Esophagus mucosa (tissue), 1 donor: ENCODE measurements around the gene PSG4. TPM values are rescaled to one million over a fixed set of nuclear protein-coding genes. Genes with fewer than 3 reads are reported as not detected.
"Not testable (repeated sequence)": the region's sequence is repeated elsewhere in the genome, so short reads cannot be mapped to it uniquely, and the experiment has no call there.

Experiments
- ATAC-seq: fragments of 200-7000 bp; cut with Tn5 transposase; one replicate; pipeline ENCODE4 v1.9.1; 2020
- total RNA-seq: library from RNA; stranded (reverse); gene quantifications from one replicate; pipeline ENCODE4 v1.2.4, GENCODE V29; 2023
- donor health status: DM: yes; HTN: yes; CAD: no.

Gene PSG4
- total RNA-seq, 1 donor from 2014 or later, result 0.48 TPM

DNA sequence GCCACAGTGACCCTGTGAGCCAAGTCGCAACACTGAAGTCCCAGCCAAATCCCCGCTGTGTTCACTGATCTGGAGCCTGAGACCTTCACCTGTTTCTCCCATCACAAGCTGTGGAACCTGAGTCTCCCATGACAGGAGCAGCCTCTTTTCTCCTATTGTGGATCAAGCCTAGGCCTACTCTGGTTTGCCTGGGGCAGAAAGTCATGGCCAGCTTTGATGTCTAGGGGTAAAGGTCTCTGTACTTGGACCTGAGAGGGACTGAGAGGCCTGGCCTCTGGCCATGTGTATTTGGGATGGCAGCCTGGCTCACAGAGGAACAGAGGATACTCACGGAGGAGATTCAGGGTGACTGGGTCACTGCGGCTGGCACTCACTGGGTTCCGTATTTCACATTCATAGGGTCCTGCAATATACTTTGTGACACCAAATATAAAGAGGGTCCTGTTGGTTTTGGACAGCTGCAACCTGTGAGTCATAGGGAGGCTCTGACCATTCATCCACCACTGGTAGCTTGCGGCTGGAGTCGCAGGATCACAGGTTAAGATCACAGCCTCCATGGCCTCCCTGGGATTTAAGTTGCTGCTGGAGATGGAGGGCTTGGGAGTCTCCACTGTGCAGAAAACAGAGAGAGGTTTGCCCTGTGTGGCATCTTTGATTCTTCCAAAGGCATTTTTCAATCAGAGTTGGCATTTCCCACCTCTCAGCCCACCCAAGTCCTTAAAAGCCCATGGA, 7.6 kb downstream of the PSG4 start:
- not testable (repeated sequence) for ATAC-seq

DNA sequence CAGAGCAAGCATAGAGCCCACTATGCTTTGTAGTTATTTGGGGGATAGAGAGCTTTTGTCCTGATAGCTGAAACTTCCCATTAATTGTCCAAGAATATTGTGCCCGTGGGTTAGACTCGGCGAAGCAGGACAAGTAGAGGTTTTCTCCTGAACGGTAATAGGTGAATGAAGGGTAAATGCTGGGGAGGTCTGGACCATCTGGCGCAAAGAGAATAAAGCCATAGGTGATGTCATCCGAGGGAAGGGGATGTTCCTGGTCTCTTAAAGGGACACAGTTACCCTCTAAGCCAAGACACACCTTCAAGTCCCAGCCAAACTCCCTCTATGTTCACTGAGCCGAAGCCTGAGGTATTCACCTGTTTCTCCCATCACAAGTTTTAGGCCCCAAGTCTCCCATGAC, 11.0 kb downstream of the PSG4 start:
- not testable (repeated sequence) for ATAC-seq

- not testable (repeated sequence) for ATAC-seq
Observed at GRCh38 chr19:43192381-43193155, 12.9 kb downstream of the PSG4 start.

GRCh38 chr19:43188092-43188491, 17.3 kb downstream of the PSG4 start:
- not testable (repeated sequence) for ATAC-seq

GRCh38 chr19:43186311-43186935, 19.0 kb downstream of the PSG4 start, which contains the start of gene PSG5:
PSG5 (minus strand) TSS chr19:43186536; CDS start chr19:43186405, 131 bp downstream.
- ATAC-seq, result not testable (repeated sequence)

GRCh38 chr19:43181869-43182771, 23.3 kb downstream of the PSG4 start:
- not testable (repeated sequence) for ATAC-seq

- not testable (repeated sequence) for ATAC-seq
Observed at GRCh38 chr19:43179569-43180147, 25.8 kb downstream of the PSG4 start.

- not testable (repeated sequence) for ATAC-seq
Observed at GRCh38 chr19:43178577-43178976, 26.9 kb downstream of the PSG4 start.

DNA sequence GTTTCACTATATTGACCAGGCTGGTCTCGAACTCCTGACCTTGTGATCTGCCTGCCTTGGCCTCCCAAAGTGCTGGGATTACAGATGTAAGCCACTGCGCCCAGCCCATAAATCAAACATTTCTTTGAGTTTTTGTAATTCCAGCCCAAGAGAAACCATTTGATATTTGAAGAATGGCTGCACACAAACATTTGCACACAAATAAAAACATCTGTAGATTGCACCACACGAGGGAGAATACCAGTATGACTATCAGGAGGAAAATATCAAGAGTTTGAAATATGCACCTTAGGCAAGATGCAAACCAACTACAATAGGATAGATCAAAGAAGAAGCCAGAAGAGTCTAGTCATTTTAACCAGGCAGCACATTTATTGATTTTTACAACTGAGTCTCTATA, 39.5 kb downstream of the PSG4 start:
- not testable (repeated sequence) for ATAC-seq

- ATAC-seq, result not testable (repeated sequence)
Observed at GRCh38 chr19:43163135-43163534, 42.3 kb downstream of the PSG4 start.

- not testable (repeated sequence) for ATAC-seq
Observed at GRCh38 chr19:43162261-43162660, 43.2 kb downstream of the PSG4 start.

- ATAC-seq, result peak; percentile 77
Observed at GRCh38 chr19:43152214-43152613, 53.2 kb downstream of the PSG4 start.

GRCh38 chr19:43149788-43150187, 55.6 kb downstream of the PSG4 start:
- peak; percentile 90 for ATAC-seq

GRCh38 chr19:43148233-43148632, 57.2 kb downstream of the PSG4 start:
- peak; percentile 77 for ATAC-seq

Other genes starting within 250 kb of the PSG4 start
- not detected for gene PSG11, start 179.2 kb downstream of the PSG4 start, total RNA-seq
- gene PSG2, start 122.9 kb downstream of the PSG4 start, total RNA-seq, result not detected
- gene PSG5, start 19.1 kb downstream of the PSG4 start, total RNA-seq, result not detected
- gene PSG9, start 63.9 kb upstream of the PSG4 start, total RNA-seq, result not detected
- gene CD177, start 148.0 kb upstream of the PSG4 start, total RNA-seq, result 2.4 TPM
- gene TEX101, start 209.3 kb upstream of the PSG4 start, total RNA-seq, result 3.3 TPM